ENCODE measurements around the gene NPTN.

Gene NPTN

GRCh38 chr15:73679180-73679579 lies 46.0 kb upstream of the NPTN start:
- DNase-seq (ENCODE audit: low spot score), result no peak
- in situ Hi-C loops (cut with MboI; ENCODE audit: low sequenced_read_pairs, unreplicated experiment), result loop anchor here (25.0 kb wide), 1 partner anchor 367 kb away; no protein-coding TSS in a partner anchor

GRCh38 chr15:73678498-73678897 lies 45.3 kb upstream of the NPTN start:
- in situ Hi-C loops (cut with MboI; ENCODE audit: low sequenced_read_pairs, unreplicated experiment), result loop anchor here (25.0 kb wide), 1 partner anchor 366 kb away; no protein-coding TSS in a partner anchor
- no peak for TF ChIP-seq CTCF (IDR thresholded peaks at IDR 0.05; ENCODE audit: borderline replicate concordance, control extremely low read depth, extremely low read depth, insufficient read depth, missing control alignments)
- DNase-seq (ENCODE audit: low spot score), result no peak

More at GRCh38 chr15:73679180-73679579, 46.0 kb upstream of the NPTN start:
- TF ChIP-seq CTCF (IDR thresholded peaks at IDR 0.05; ENCODE audit: borderline replicate concordance, control extremely low read depth, extremely low read depth, insufficient read depth, missing control alignments), result no peak

- in situ Hi-C loops (cut with MboI; ENCODE audit: low sequenced_read_pairs, unreplicated experiment), result loop anchor here (25.0 kb wide), 1 partner anchor 365 kb away; no protein-coding TSS in a partner anchor
- no peak for DNase-seq (ENCODE audit: low spot score)
- no peak for TF ChIP-seq CTCF (IDR thresholded peaks at IDR 0.05; ENCODE audit: borderline replicate concordance, control extremely low read depth, extremely low read depth, insufficient read depth, missing control alignments)
Observed at GRCh38 chr15:73677733-73678132, 44.5 kb upstream of the NPTN start.

- peak; percentile 78 for TF ChIP-seq CTCF (IDR thresholded peaks at IDR 0.05; ENCODE audit: borderline replicate concordance, control extremely low read depth, extremely low read depth, insufficient read depth, missing control alignments)
- DNase-seq (ENCODE audit: low spot score), result peak; percentile 41
- in situ Hi-C loops (cut with MboI; ENCODE audit: low sequenced_read_pairs, unreplicated experiment), result loop anchor here (25.0 kb wide), 1 partner anchor 365 kb away; no protein-coding TSS in a partner anchor
Observed at GRCh38 chr15:73677146-73677607, 44.0 kb upstream of the NPTN start.

GRCh38 chr15:73674587-73674986 lies 41.4 kb upstream of the NPTN start:
- in situ Hi-C loops (cut with MboI; ENCODE audit: low sequenced_read_pairs, unreplicated experiment), result no loop called here
- no peak for DNase-seq (ENCODE audit: low spot score)
- TF ChIP-seq CTCF (IDR thresholded peaks at IDR 0.05; ENCODE audit: borderline replicate concordance, control extremely low read depth, extremely low read depth, insufficient read depth, missing control alignments), result no peak

- in situ Hi-C loops (cut with MboI; ENCODE audit: low sequenced_read_pairs, unreplicated experiment), result no loop called here
- no peak for DNase-seq (ENCODE audit: low spot score)
- TF ChIP-seq CTCF (IDR thresholded peaks at IDR 0.05; ENCODE audit: borderline replicate concordance, control extremely low read depth, extremely low read depth, insufficient read depth, missing control alignments), result no peak
Observed at GRCh38 chr15:73660455-73660854, 27.3 kb upstream of the NPTN start.
